WTC11 (cell line): ENCODE data around the gene SARM1.

Experiments used
- ZNF263 ChIP-seq: sonication (generic); formaldehyde crosslinking; IDR thresholded peaks from 2 replicates; pipeline ENCODE4 v1.8.1; 2022; ENCODE audit warnings: low read depth, mild to moderate bottlenecking, moderate library complexity, missing genetic modification reagents
- TF ChIP-seq, protein P1 (sequence below): fragments of 200-600 bp; IDR thresholded peaks from 2 replicates; pipeline ENCODE4 v1.8.0; 2022; ENCODE audit warnings: antibody characterized with exemption
- TF ChIP-seq, protein P2 (sequence below): sonication (generic); formaldehyde crosslinking; IDR thresholded peaks from 2 replicates; pipeline ENCODE4 v1.8.0; 2023; ENCODE audit warnings: missing genetic modification reagents, mild to moderate bottlenecking, borderline replicate concordance
- TF ChIP-seq, protein P3 (sequence below): sonication (generic); formaldehyde crosslinking; IDR thresholded peaks from 2 replicates; pipeline ENCODE4 v1.8.1; 2023; ENCODE audit warnings: mild to moderate bottlenecking, missing genetic modification reagents, moderate library complexity

DNA sequence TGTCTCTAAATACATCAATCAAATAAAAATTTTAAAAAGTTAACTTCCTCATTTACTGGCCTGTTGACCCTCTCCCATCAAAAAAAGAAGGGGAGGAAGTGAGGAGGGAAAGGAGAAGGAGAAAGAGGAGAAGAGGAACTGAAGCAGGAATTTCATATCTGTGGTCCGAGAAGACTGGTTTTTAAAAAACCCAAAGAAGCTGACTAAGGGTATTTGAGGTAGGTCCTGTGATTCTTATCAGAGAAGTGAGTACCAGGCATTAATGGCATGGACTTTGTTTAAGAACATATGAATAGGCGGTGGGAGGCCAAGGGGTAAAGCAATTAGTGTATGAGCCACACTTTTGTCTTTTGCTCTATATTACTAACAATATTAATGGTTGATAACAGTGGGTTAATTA lies 32.5 kb downstream of the SARM1 start:
- TF ChIP-seq ZNF263 (CRISPR knock-in tag): no peak
- TF ChIP-seq, protein P1, sequence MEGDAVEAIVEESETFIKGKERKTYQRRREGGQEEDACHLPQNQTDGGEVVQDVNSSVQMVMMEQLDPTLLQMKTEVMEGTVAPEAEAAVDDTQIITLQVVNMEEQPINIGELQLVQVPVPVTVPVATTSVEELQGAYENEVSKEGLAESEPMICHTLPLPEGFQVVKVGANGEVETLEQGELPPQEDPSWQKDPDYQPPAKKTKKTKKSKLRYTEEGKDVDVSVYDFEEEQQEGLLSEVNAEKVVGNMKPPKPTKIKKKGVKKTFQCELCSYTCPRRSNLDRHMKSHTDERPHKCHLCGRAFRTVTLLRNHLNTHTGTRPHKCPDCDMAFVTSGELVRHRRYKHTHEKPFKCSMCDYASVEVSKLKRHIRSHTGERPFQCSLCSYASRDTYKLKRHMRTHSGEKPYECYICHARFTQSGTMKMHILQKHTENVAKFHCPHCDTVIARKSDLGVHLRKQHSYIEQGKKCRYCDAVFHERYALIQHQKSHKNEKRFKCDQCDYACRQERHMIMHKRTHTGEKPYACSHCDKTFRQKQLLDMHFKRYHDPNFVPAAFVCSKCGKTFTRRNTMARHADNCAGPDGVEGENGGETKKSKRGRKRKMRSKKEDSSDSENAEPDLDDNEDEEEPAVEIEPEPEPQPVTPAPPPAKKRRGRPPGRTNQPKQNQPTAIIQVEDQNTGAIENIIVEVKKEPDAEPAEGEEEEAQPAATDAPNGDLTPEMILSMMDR: no peak
- TF ChIP-seq, protein P2, sequence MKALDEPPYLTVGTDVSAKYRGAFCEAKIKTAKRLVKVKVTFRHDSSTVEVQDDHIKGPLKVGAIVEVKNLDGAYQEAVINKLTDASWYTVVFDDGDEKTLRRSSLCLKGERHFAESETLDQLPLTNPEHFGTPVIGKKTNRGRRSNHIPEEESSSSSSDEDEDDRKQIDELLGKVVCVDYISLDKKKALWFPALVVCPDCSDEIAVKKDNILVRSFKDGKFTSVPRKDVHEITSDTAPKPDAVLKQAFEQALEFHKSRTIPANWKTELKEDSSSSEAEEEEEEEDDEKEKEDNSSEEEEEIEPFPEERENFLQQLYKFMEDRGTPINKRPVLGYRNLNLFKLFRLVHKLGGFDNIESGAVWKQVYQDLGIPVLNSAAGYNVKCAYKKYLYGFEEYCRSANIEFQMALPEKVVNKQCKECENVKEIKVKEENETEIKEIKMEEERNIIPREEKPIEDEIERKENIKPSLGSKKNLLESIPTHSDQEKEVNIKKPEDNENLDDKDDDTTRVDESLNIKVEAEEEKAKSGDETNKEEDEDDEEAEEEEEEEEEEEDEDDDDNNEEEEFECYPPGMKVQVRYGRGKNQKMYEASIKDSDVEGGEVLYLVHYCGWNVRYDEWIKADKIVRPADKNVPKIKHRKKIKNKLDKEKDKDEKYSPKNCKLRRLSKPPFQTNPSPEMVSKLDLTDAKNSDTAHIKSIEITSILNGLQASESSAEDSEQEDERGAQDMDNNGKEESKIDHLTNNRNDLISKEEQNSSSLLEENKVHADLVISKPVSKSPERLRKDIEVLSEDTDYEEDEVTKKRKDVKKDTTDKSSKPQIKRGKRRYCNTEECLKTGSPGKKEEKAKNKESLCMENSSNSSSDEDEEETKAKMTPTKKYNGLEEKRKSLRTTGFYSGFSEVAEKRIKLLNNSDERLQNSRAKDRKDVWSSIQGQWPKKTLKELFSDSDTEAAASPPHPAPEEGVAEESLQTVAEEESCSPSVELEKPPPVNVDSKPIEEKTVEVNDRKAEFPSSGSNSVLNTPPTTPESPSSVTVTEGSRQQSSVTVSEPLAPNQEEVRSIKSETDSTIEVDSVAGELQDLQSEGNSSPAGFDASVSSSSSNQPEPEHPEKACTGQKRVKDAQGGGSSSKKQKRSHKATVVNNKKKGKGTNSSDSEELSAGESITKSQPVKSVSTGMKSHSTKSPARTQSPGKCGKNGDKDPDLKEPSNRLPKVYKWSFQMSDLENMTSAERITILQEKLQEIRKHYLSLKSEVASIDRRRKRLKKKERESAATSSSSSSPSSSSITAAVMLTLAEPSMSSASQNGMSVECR (CRISPR knock-in tag): no peak
- TF ChIP-seq, protein P3, sequence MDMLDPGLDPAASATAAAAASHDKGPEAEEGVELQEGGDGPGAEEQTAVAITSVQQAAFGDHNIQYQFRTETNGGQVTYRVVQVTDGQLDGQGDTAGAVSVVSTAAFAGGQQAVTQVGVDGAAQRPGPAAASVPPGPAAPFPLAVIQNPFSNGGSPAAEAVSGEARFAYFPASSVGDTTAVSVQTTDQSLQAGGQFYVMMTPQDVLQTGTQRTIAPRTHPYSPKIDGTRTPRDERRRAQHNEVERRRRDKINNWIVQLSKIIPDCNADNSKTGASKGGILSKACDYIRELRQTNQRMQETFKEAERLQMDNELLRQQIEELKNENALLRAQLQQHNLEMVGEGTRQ: no peak
